SK-MEL-5 (cell line): ENCODE measurements around the gene LRRC45. TPM values are rescaled to one million over a fixed set of nuclear protein-coding genes. Genes with fewer than 3 reads are reported as not detected.
"Not testable (repeated sequence)": the region's sequence is repeated elsewhere in the genome, so short reads cannot be mapped to it uniquely, and the experiment has no call there.

Experiments used
- DNase-seq: peaks from one replicate; pipeline ENCODE4 v3.0.0-alpha.2; 2016; ENCODE audit warnings: low read depth, low spot score
- in situ Hi-C: cut with HindIII; loops from 2 replicates; pipeline ENCODE4 v1.10.0; 2016; ENCODE audit warnings: low sequenced_read_pairs, high pct_unique_total_duplicates, low pct_unique_long_range_greater_than_20kb
- polyA plus RNA-seq, 2 experiments: library from polyadenylated mRNA; depleted of rRNA; stranded (reverse); fragments of >200 nt; gene quantifications; 2 replicates each; pipeline ENCODE4 v1.2.3, GENCODE V29; 2015
- total RNA-seq: library from RNA; depleted of rRNA; stranded (reverse); fragments of >200 nt; shearing (Covaris generic); gene quantifications from 2 replicates; pipeline ENCODE4 v1.2.3, GENCODE V29; 2014; rRNA removed

LRRC45 gene
- total RNA-seq, result 33.7 and 40.4 TPM in 2 replicates
- polyA plus RNA-seq (2015; cell fraction: cytosol; rRNA removed), result 32.6 and 37.4 TPM in 2 replicates
- polyA plus RNA-seq (2015; cell fraction: nucleus; rRNA removed), result 312 and 322 TPM in 2 replicates

DNA sequence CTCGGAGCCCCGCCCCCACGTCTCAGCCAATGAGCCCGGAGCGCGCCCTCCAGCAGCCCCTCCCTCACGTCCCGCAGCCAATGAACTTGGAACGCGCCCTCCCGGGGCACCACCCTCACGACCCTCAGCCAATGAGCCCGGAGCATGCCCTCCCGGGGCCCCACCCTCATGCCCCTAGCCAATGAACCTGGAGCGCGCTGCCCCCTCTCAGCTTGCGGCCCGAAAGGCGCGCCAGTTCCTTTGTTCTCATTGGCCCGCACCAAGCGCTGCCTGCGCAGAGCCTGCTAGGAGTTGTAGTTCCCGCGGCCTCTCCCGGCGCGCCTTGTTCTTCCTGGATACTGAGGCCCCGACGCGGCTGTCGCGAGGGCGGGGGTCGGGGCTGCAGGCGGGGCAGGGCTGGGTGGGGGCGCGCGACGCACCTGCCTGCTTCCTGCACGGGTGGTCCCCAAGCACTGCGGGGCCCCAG, at the start of gene LRRC45:
LRRC45 (plus strand) TSS at position 325 of the 466 bp plus-strand sequence. CDS start 339 bp downstream, outside the sequence.
- in situ Hi-C loops, result no loop called here
- DNase-seq, result peak; percentile 100

DNA sequence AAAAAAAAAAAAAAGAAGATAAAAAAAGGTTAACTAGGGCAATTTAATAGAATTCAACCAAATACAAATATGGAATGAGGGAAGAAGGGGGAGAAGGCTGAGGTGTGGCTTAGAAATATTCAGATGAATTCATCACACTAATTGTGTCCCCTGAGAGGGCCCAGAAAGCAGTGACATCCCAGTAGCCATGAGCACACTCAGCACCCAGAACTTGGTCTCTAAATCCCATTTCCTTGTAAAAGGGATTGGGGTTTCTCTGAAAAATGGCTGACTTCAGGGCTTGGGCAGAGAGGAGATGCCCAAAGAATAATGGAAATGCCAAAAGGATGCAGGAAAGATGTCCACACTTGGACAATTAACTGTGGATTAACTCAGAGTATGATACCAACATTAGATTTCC, 49.7 kb upstream of the LRRC45 start:
- no peak for DNase-seq
- in situ Hi-C loops, result no loop called here

DNA sequence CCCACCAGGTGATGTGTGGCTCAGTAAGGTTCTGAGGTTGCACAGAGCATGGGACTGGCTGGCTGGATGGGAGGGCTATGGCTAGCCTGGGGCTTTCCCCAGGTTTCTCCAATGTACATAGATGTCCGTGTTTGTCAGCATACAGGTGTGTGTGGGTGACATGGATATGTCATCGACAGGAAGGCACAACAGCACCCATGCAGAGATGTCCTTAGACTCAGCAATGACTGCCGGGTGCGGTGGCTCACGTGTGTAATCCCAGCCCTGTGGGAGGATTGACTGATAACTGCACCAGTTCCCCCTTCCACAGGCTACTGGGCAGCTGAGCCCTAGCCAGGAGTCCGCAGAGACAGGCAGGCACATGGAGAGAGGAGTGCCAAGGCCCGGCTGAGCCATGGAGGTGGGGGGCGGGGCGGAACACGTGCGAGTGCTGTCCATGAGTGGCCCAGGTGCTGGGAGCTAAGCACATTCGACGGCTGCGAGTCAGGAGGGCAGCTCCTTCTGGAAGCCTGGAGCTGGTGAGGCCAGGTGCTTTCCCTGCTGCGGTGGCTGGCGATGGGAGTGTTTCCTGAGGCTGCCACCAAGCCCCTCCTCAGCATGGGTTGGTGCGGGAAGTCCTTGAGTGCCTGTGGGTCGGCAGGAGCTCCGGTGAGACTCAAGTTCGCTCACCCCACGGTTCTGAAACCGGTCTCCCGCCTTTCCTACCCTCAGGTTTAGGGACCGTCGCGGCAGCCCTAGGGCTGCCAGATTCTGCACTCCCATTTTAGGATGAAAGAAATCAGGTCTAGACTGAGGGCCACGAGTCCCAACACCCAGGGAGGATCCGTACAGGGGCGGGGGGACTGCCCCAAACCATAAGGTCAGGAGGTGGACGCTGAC, 46.5 kb upstream of the LRRC45 start:
- no peak for DNase-seq
- in situ Hi-C loops, result no loop called here

DNA sequence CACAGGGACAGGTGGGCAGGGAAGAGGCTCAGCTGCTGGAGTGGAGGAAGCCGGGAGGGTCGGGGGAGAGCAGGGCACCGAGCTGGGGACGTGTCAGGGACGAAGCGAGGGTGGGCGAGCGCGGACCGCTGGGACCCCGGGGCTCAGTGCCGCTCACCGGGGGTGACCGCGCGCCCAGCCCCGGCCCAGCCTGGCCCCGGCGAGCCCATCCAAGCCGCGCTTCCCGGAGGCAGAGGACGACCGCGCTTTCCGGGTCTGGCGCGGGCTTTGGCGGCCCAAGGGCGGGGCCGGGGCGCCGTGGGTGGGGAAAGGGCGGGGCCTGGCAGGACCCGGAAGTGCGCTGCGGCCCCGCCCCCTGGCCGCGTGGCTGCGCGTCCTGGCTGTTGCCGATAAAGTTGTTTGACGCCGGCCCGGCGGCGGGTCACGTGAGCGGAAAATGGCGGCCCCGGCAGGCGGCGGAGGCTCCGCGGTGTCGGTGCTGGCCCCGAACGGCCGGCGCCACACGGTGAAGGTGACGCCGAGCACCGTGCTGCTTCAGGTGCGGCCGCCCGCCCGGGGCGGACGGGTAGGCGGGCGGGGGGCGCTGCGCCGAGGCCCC, 45.8 kb upstream of the LRRC45 start, which contains the start of gene ASPSCR1:
ASPSCR1 (plus strand) TSS at position 419 of the 598 bp plus-strand sequence; CDS start at position 437, 18 bp downstream.
- in situ Hi-C loops, result no loop called here

DNA sequence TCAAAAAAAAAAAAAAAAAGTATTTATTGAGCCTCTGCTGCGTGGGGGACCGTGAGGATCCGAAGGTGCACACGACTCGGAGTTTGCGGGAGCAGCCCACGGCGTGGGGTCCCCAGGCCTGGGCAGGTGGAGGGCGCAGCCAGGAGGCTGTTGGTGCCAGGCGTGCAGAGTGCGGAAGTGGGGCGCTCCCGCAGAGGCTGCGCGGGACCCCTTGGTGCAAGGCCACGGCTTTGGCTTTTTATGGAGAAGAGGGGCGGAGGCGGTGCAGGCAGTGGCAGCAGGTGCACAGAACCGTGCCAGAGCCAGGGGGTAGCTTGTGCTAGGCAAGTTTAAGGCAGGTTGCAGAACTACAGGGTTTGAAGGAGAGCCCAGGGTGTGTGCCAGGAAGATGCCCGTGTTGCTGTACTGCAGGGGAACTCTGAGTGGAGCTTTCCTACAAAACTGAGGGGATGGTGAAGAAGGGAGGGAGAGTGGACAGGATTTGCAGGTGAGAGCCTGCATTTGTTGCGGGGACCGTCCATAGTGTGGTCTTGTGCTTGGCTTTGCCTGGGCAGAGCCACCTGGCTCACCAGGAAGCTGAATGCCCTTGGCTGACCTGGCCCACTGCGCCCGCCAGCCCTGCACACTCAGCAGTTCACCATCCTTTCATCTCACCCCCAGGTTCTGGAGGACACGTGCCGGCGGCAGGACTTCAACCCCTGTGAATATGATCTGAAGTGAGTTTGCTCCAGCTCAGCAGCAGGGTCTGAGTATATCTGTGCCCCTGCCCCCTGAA, 44.4 kb upstream of the LRRC45 start:
- no peak for DNase-seq
- in situ Hi-C loops, result no loop called here

More for the DNA sequence above, 45.8 kb upstream of the LRRC45 start, which contains the start of gene ASPSCR1:
- peak; percentile 97 for DNase-seq

DNA sequence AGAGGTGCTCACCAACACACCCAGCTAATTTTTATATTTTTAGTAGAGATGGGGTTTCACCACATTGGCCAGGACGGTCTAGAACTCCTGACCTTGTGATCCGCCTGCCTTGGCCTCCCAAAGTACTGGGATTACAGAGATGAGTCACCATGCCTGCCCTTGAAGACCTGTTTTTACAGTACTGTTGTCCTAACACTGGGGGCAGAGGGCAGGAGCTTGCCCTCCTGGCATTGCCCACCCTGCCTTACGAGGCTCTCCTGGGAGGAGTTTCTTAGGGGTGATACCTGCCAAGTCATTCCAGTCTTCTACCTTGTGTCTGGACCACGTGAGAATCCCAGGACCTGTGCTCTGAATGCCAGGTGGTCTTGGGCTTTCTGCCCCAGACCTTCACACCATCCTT, 43.0 kb upstream of the LRRC45 start:
- in situ Hi-C loops, result no loop called here
- DNase-seq, result no peak

DNA sequence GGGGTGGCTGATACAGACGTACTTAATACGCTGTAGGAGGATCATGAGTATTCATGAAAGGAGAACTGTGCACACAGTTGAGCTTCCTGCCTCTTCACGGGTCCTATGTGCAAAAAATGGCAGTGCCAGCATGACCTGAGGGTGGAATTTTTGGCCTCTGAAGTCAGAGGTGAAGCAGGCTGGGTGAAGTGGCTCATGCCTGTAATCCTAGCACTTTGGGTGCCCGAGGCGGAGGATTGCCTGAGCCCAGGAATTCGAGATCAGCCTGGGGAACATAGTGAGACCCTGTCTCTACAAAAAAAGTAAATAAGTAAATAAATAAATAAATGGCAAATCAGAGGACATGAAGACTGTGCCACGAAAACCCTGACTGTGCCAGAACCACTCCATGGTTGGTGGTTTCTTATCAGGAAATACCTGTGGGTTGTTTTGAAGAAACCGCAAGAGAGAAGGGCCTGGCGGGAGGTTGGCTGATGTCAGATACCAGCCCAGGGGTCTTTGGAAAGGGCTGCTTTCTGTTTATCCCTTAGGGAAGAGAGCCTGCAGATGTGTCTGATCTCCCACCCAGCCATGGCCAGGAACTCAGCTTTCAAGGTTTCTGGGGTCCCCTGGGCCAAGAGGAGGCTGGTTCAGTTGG, 42.3 kb upstream of the LRRC45 start:
- in situ Hi-C loops, result no loop called here
- DNase-seq, result no peak

DNA sequence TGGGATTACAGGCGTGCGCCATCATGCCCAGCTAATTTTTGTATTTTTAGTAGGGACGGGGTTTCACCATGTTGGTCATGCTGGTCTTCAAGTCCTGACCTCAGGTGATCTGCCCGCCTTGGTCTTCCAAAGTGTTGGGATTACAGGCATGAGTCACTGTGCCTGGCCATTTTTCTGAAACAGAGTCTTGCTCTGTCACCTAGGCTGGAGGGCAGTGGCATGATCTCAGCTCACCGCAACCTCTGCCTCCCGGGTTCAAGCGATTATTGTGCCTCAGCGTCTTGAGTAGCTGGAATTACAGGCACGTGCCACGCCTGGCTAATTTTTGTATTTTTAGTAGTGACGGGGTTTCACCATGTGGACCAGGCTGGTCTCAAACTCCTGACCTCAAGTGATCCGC, 41.6 kb upstream of the LRRC45 start:
- in situ Hi-C loops, result not testable (repeated sequence)

DNA sequence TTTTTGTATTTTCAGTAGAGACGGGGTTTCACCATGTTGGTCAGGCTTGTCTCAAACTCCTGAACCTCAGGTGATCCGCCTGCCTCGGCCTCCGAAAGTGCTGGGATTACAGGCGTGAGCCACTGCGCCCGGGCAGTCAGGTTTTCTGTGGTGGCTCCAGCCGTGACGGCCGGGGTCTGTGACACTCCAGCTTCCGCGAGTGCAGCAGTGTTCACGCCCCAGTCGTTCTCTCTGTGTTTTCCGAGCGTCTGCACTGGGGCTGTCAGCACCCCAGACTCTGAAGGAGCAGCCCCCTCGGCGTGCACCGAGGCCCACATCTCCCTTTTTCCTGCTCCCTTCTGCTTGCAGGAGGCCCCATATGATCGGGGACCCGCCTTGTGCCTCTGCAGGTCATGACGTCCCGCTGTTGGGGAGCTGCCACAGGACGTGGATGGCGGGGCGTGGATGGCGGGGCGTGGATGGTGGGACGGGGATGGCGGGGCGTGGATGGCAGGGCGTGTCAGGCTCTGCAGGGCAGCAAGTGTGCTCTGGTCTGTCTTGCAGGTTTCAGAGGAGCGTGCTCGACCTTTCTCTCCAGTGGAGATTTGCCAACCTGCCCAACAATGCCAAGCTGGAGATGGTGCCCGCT, 40.0 kb upstream of the LRRC45 start:
- no peak for DNase-seq
- in situ Hi-C loops, result no loop called here

More for the DNA sequence above, 41.6 kb upstream of the LRRC45 start:
- DNase-seq, result not testable (repeated sequence)

DNA sequence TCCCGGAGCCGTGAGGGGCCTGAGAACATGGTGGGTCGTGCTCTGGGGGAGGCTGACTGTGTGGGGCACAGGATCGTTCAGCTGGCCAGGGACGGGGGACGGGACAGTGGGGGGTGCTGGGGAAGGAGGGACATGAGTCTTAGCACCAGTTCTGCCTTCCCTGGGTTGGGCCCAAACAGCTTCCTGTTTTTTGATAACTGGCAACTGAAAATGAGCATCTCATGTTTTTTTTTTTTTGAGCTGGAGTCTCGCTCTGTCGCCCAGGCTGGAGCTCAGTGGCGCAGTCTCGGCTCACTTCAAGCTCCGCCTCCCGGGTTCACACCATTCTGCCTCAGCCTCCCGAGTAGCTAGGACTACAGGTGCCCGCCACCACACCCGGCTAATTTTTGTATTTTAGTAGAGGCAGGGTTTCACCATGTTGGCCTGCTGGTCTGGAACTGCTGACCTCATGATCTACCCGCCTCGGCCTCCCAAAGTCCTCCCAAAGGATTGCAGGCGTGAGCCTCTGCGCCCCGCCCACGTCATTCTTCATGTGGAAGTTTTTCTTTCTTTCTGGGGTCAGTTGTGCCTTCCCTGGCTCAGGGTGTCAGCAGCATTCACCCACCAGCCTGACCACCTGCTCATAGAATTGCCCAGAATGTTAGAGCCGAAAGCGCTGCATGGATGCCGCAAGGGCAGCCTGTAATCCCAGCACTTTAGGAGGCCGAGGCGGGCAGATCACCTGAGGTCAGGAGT, 39.3 kb upstream of the LRRC45 start:
- in situ Hi-C loops, result no loop called here

DNA sequence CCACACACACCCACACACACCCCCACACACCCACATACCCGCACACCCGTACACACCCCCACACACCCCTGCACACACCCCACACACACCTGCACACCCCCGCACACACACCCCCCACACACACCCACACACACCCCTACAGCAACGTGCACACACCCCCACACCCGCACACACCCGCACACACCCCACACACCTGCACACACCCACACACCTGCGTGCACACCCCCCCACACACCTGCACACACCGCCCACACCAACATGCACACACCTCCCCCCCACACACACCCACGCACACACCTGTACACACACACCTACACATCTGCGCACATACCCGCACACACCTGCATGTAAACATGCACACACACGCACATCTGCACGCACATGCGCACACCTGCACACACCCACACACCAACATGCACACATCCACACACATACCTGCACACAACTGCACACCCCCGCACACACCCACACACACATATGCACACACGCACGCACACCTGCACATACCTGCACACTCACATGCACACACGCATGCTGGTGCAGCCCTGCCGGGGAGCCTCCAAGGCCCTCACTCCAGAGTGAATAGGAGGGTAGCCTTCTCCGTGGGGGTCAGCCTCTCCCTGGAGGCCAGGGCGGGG, 38.2 kb upstream of the LRRC45 start:
- DNase-seq, result no peak
- in situ Hi-C loops, result no loop called here

More for the DNA sequence above, 39.3 kb upstream of the LRRC45 start:
- no peak for DNase-seq

DNA sequence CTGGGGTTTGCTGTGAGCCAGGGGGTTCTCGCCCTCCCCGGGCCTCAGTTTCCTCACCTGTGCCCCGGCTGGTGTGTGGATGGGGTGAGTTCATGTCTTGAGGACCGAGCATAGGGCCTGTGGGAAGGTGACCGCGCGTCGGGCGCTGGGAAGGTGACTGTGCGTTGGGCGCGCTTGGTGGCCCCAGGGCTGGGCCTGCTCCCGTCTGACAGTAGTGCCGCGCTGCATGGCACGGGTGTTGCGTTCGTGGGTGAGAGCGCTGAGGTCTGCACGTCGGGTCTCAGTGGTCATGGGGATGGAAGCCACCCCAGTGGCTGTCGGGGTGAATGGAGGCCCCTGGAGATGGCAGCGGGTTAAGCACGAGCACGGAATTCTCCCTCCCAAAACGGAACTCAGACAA, 36.5 kb upstream of the LRRC45 start:
- in situ Hi-C loops, result no loop called here
- no peak for DNase-seq

DNA sequence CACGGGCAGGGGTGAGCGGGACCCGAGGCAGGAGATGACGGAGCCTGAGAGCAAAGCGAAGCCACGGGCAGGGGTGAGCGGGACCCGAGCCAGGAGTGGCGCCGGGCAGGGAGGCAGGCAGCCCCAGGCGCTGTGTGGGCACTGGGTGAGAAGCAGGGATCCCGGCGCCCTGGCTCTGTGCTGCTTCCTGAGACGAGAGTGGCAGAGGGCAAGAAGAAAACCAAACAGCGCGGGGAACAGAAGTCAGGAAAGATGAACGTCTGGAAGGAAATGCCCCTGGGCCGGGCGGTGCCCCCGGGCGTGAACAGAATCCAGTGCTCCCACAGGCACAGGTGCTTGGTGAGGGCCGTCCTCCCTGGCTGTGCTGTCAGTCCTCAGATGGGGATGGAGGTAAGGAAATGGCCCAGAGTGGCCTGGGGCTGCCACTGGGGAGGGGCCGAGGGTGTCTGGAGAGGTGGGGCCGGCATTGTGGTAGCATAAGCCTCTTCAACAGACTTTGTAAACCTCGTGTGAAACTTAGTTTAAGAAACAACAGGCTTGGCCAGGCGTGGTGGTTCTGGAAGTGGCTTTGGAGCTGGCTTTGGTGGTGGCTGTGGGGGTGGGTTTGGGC, 35.8 kb upstream of the LRRC45 start:
- no peak for DNase-seq
- in situ Hi-C loops, result no loop called here

DNA sequence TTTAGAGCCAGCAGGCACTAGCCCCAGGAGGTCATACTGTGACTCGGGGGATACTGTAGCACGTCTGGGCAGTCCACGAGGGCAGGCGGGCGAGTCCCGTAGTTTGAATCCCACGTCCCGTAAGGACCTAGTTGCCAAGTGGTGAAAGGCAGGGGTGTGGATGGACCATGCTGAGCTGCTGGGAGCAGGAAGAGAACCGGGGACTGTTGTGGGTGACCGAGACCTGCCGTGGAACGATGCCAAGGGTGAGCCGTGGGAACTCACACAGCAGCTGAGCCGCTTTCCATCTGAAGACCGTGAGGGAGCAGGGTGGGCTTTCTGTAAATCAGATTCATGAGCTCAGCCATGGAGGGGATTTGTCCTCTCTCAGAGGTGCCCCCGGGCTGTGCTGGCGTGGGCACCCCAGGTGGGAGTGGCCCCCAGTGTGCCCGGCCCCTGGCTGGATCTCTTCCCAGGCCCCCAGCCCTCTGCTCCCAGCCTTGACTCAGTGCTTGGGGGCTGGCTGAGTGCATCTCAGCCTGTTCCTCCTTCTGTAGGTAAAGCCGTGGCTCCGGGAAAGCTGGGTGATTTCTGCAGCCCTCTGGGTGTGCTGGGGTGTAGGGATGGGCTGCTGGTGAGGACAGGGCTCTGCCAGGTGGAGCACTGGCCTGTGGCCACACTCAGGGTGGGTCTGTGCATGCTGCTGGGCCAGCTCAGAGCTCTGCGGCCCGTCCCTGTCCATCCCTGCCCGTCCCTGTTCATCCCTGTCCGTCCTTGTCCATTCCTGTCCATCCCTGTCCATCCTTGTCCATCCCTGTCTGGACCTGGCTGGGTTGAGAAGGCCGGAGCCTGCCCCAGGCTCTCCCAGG, 32.0 kb upstream of the LRRC45 start:
- in situ Hi-C loops, result no loop called here
- no peak for DNase-seq
